ENCODE measurements around the gene SLC4A4. TPM values are rescaled to one million over a fixed set of nuclear protein-coding genes. Genes with fewer than 3 reads are reported as not detected.

Gene SLC4A4
- total and polyA plus RNA-seq, 5 donors from 2014 or later, result not detected

DNA sequence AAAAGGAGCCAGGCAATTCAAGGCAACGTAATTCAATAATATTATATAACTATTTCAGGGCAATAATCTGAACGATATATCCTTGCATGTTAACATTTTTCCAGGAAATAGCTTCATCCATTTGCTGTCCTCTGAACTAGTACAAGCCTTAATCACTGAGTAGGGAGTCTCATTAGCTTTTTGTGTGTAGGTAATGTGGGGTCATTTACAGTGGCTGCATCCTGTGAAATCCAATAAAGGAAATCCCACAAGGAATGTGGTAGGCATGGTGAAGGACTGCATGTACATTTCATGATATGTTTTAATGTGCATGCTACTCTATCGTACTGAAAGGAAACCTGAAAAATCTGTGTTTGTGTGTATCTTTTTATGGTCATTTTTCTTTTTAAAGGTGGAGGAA is 103.5 kb downstream of the SLC4A4 start:
- DNase-seq (no peak), ATAC-seq (ENCODE audit: low read depth in 2 of 2) (no peak)
- Histone ChIP-seq H3K4me1 (ENCODE audit: control insufficient read depth, insufficient read depth, low read length, poor library complexity, severe bottlenecking) (no peaks in the 10 kb centered on the region), H3K27ac (ENCODE audit: insufficient read depth, low read length, poor library complexity, severe bottlenecking) (no peak overlapping the region), H3K4me3 (ENCODE audit: low read depth, low read length) (no peak overlapping the region), H3K36me3 (ENCODE audit: control insufficient read depth, insufficient read depth, low read length) (no peaks in the 10 kb centered on the region), H3K27me3 (ENCODE audit: control insufficient read depth, insufficient read depth, low read length) (no peaks in the 10 kb centered on the region), H3K9me3 (ENCODE audit: control insufficient read depth in 2 of 2, low read length in 2 of 2) (no peaks in the 10 kb centered on the region)
- H3K36me3 Mint-ChIP-seq, result no peaks in the 10 kb centered on the region
- H3K27me3 Mint-ChIP-seq, result peaks cover 5% of the 10 kb centered on the region
- peaks cover 0 to 2% (median 0%) of the 10 kb centered on the region in 7 donors for H3K9me3 Mint-ChIP-seq
- H3K4me3 Mint-ChIP-seq, result no peak overlapping the region
- H3K27ac Mint-ChIP-seq, result no peak overlapping the region
- no peaks in the 10 kb centered on the region for H3K4me1 Mint-ChIP-seq

DNA sequence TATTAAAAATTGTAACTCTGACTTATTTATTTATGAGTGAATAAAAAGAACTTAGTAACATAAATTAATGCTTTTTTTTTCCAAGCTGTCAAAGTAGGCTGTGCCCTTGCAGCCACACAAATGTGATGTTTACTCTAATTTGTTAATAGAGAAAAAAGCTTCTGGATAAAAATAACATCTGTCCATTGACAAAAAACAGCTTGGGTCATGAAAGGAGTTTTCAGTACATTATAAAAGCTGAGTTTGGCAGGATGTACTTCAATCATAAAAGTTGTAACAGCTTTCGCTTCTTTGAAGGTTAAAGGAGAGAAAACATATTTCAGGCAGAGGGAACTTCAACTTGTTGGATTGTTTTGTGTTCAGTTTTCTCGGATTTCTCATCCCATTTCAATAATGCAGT is 105.6 kb downstream of the SLC4A4 start:
- Mint-ChIP-seq H3K4me1 (no peaks in the 10 kb centered on the region), H3K4me3 (no peak overlapping the region)

DNA sequence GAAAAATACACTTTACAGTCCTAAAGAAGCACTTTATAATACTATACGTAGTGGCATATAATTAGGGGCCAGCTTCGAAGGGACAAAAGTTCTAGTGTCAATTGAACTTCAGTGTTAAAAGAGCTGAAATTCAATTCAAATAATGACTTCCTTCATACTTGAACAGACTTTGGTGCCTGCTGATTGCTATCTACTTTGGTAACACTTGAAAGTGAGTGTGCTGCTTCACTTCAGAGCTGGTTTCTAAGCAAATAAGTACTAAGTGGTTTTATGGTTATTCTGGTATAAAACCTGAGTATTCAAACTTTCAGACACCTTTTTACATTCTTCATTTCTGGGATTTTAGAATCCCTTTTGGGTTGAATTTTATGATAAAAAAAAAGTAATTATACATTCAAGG is 107.0 kb downstream of the SLC4A4 start:
- H3K36me3 ChIP-seq (ENCODE audit: control insufficient read depth, insufficient read depth, low read length), result no peaks in the 10 kb centered on the region
- H3K36me3 Mint-ChIP-seq, result no peaks in the 10 kb centered on the region
- ATAC-seq (ENCODE audit: low read depth in 2 of 2), result no peak
- no peaks in the 10 kb centered on the region for H3K4me1 ChIP-seq (ENCODE audit: control insufficient read depth, insufficient read depth, low read length, poor library complexity, severe bottlenecking)
- no peaks in the 10 kb centered on the region for H3K9me3 ChIP-seq (ENCODE audit: control insufficient read depth in 2 of 2, low read length in 2 of 2)
- no peak overlapping the region for H3K4me3 Mint-ChIP-seq
- no peak overlapping the region for H3K27ac Mint-ChIP-seq
- H3K4me1 Mint-ChIP-seq, result no peaks in the 10 kb centered on the region
- H3K27me3 ChIP-seq (ENCODE audit: control insufficient read depth, insufficient read depth, low read length), result no peaks in the 10 kb centered on the region
- H3K4me3 ChIP-seq (ENCODE audit: low read depth, low read length), result no peak overlapping the region
- no peaks in the 10 kb centered on the region for H3K9me3 Mint-ChIP-seq
- DNase-seq, result no peak
- peaks cover 5% of the 10 kb centered on the region for H3K27me3 Mint-ChIP-seq
- H3K27ac ChIP-seq (ENCODE audit: insufficient read depth, low read length, poor library complexity, severe bottlenecking), result no peak overlapping the region

More for the DNA sequence above, 105.6 kb downstream of the SLC4A4 start:
- no peaks in the 10 kb centered on the region for H3K9me3 ChIP-seq (ENCODE audit: control insufficient read depth in 2 of 2, low read length in 2 of 2)
- Mint-ChIP-seq H3K27ac (no peak overlapping the region), H3K27me3 (peaks cover 5% of the 10 kb centered on the region), H3K36me3 (no peaks in the 10 kb centered on the region), H3K9me3 (peaks cover 0 to 2% (median 0%) of the 10 kb centered on the region in 7 donors)
- no peaks in the 10 kb centered on the region for H3K4me1 ChIP-seq (ENCODE audit: control insufficient read depth, insufficient read depth, low read length, poor library complexity, severe bottlenecking)
- ATAC-seq (ENCODE audit: low read depth in 2 of 2) (no peak), DNase-seq (no peak)
- H3K36me3 ChIP-seq (ENCODE audit: control insufficient read depth, insufficient read depth, low read length), result no peaks in the 10 kb centered on the region
- H3K27me3 ChIP-seq (ENCODE audit: control insufficient read depth, insufficient read depth, low read length), result no peaks in the 10 kb centered on the region
- H3K27ac ChIP-seq (ENCODE audit: insufficient read depth, low read length, poor library complexity, severe bottlenecking), result no peak overlapping the region
- H3K4me3 ChIP-seq (ENCODE audit: low read depth, low read length), result no peak overlapping the region

DNA sequence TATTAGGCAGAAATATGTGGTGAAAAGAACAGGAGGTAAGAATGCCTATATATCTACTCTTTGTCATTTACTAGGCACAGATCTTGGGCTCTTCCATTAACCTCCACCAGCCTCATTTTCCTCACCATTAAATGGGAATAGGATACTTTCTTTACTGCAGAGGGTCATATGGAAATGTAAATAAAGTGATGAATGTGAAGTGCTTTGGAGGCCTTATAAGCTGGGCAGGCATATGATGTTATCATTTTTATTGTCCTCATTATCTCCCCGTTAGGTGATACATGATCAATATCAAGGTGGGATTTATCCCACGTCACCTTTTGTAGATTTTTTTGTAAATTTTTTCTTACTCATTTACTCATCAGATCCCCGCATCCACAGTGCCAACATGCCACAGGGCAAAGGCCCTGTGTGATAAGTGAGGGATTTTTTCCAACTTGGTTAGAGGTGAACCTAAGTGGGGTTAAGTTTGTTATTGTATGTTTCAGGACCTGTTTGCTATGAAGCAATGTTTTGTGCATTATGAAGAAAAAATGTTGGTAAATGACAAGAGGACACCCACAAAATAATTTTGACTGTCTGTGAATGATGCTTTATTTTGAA is 107.8 kb downstream of the SLC4A4 start:
- H3K4me1 Mint-ChIP-seq, result no peaks in the 10 kb centered on the region
- H3K4me1 ChIP-seq (ENCODE audit: control insufficient read depth, insufficient read depth, low read length, poor library complexity, severe bottlenecking), result no peaks in the 10 kb centered on the region
- peaks cover 5% of the 10 kb centered on the region for H3K27me3 Mint-ChIP-seq
- no peak overlapping the region for H3K27ac ChIP-seq (ENCODE audit: insufficient read depth, low read length, poor library complexity, severe bottlenecking)
- DNase-seq (no peak), ATAC-seq (ENCODE audit: low read depth in 2 of 2) (no peak)
- H3K4me3 ChIP-seq (ENCODE audit: low read depth, low read length), result no peak overlapping the region
- H3K27me3 ChIP-seq (ENCODE audit: control insufficient read depth, insufficient read depth, low read length), result no peaks in the 10 kb centered on the region
- H3K9me3 ChIP-seq (ENCODE audit: control insufficient read depth in 2 of 2, low read length in 2 of 2), result no peaks in the 10 kb centered on the region
- no peaks in the 10 kb centered on the region for H3K9me3 Mint-ChIP-seq
- H3K27ac Mint-ChIP-seq, result no peak overlapping the region
- H3K36me3 Mint-ChIP-seq, result no peaks in the 10 kb centered on the region
- H3K36me3 ChIP-seq (ENCODE audit: control insufficient read depth, insufficient read depth, low read length), result no peaks in the 10 kb centered on the region
- H3K4me3 Mint-ChIP-seq, result no peak overlapping the region

DNA sequence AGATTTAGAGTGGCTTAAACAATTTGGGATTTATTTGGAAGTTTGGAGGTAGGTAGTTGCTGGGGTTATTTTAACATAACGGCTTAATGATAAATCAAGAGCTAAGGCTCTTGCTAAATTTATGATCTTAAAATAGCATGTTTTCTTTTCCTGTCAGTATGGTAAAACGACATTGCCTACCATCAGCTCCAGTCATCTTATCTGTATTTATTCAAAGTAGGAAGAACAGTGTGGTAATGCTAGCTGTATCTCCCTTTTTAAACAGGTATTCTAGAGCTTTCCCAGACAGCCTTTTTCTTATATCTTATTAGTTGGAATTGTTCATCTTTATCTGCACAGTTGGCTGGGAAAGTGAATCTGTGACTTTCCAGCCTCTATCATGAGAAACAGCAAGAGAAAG is 110.2 kb downstream of the SLC4A4 start:
- H3K27me3 ChIP-seq (ENCODE audit: control insufficient read depth, insufficient read depth, low read length), result no peaks in the 10 kb centered on the region
- Mint-ChIP-seq H3K27me3 (peaks cover 2% of the 10 kb centered on the region), H3K36me3 (no peaks in the 10 kb centered on the region), H3K4me1 (no peaks in the 10 kb centered on the region), H3K27ac (no peak overlapping the region), H3K4me3 (no peak overlapping the region), H3K9me3 (no peaks in the 10 kb centered on the region)
- H3K36me3 ChIP-seq (ENCODE audit: control insufficient read depth, insufficient read depth, low read length), result no peaks in the 10 kb centered on the region
- ATAC-seq (ENCODE audit: low read depth in 2 of 2) (no peak), DNase-seq (no peak)
- no peaks in the 10 kb centered on the region for H3K4me1 ChIP-seq (ENCODE audit: control insufficient read depth, insufficient read depth, low read length, poor library complexity, severe bottlenecking)
- H3K9me3 ChIP-seq (ENCODE audit: control insufficient read depth in 2 of 2, low read length in 2 of 2), result no peaks in the 10 kb centered on the region
- H3K4me3 ChIP-seq (ENCODE audit: low read depth, low read length), result no peak overlapping the region
- H3K27ac ChIP-seq (ENCODE audit: insufficient read depth, low read length, poor library complexity, severe bottlenecking), result no peak overlapping the region

DNA sequence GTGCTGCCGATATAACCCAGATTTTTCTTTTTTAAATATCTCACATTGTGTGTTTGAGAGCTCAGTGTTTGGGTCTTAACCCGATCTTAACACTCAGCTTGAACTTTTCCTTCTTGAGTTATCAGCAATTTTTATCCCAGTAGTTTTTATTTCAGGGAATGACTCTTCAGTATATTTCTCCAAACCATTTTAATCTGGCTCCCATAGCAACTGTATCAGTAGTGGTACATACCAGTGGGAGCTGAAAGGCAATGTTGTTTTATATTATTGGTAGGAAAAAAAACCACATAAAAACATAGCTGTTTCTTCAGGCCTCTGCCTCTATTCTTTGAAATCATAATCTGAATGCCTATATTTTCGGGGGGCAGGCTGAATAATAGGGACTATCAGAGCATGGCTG is 111.1 kb downstream of the SLC4A4 start:
- H3K9me3 ChIP-seq (ENCODE audit: control insufficient read depth in 2 of 2, low read length in 2 of 2), result no peaks in the 10 kb centered on the region
- no peak for ATAC-seq (ENCODE audit: low read depth in 2 of 2)
- Mint-ChIP-seq H3K36me3 (no peaks in the 10 kb centered on the region), H3K9me3 (no peaks in the 10 kb centered on the region), H3K4me1 (no peaks in the 10 kb centered on the region), H3K27me3 (no peaks in the 10 kb centered on the region), H3K4me3 (no peak overlapping the region), H3K27ac (no peak overlapping the region)
- H3K4me3 ChIP-seq (ENCODE audit: low read depth, low read length), result no peak overlapping the region
- no peaks in the 10 kb centered on the region for H3K4me1 ChIP-seq (ENCODE audit: control insufficient read depth, insufficient read depth, low read length, poor library complexity, severe bottlenecking)
- H3K27ac ChIP-seq (ENCODE audit: insufficient read depth, low read length, poor library complexity, severe bottlenecking), result no peak overlapping the region
- DNase-seq, result no peak
- no peaks in the 10 kb centered on the region for H3K27me3 ChIP-seq (ENCODE audit: control insufficient read depth, insufficient read depth, low read length)
- H3K36me3 ChIP-seq (ENCODE audit: control insufficient read depth, insufficient read depth, low read length), result no peaks in the 10 kb centered on the region

DNA sequence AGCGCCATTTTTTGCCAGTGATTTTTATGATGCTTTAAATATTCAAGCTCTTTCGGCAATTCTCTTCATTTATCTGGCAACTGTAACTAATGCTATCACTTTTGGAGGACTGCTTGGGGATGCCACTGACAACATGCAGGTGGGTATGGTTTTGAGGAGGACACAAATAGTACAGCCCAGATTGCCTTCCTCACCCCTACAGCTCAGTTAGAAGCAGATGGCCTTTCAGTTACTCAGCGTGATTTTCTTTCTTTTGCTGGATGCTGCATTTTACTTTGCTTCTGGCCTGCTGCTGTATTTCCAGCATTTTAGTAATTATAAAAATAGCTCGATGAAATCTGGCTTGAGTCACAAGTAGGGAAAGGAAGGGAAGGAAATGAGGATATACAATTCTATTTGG is 114.7 kb downstream of the SLC4A4 start:
- Mint-ChIP-seq H3K27ac (no peak overlapping the region), H3K4me1 (no peaks in the 10 kb centered on the region), H3K4me3 (no peak overlapping the region), H3K9me3 (no peaks in the 10 kb centered on the region), H3K36me3 (no peaks in the 10 kb centered on the region), H3K27me3 (no peaks in the 10 kb centered on the region)
- Histone ChIP-seq H3K4me1 (ENCODE audit: control insufficient read depth, insufficient read depth, low read length, poor library complexity, severe bottlenecking) (no peaks in the 10 kb centered on the region), H3K36me3 (ENCODE audit: control insufficient read depth, insufficient read depth, low read length) (no peaks in the 10 kb centered on the region), H3K9me3 (ENCODE audit: control insufficient read depth in 2 of 2, low read length in 2 of 2) (no peaks in the 10 kb centered on the region), H3K27me3 (ENCODE audit: control insufficient read depth, insufficient read depth, low read length) (no peaks in the 10 kb centered on the region), H3K4me3 (ENCODE audit: low read depth, low read length) (no peak overlapping the region), H3K27ac (ENCODE audit: insufficient read depth, low read length, poor library complexity, severe bottlenecking) (no peak overlapping the region)
- DNase-seq (no peak), ATAC-seq (ENCODE audit: low read depth in 2 of 2) (no peak)

DNA sequence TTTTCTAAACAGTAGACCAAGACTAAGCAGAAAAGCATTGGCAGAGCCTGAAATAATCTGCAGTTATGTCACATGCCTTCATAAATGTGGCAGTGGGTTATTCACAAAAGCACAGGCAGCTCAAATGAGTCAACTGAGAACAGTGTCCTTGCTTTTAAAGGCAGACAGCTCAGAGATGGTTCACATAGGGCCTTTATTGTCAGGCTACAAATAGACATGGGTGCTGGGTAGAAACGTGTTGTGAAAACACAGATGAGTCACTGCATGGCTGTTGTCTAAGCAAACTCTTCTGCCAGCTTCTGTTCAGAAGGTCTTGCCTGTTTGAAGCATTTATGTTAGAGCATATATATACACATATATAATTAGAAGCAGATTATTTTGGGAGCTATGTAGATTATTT is 118.0 kb downstream of the SLC4A4 start:
- Mint-ChIP-seq H3K27ac (no peak overlapping the region), H3K9me3 (no peaks in the 10 kb centered on the region), H3K4me3 (no peak overlapping the region), H3K27me3 (no peaks in the 10 kb centered on the region), H3K4me1 (no peaks in the 10 kb centered on the region), H3K36me3 (no peaks in the 10 kb centered on the region)
- Histone ChIP-seq H3K27me3 (ENCODE audit: control insufficient read depth, insufficient read depth, low read length) (no peaks in the 10 kb centered on the region), H3K36me3 (ENCODE audit: control insufficient read depth, insufficient read depth, low read length) (no peaks in the 10 kb centered on the region), H3K27ac (ENCODE audit: insufficient read depth, low read length, poor library complexity, severe bottlenecking) (no peak overlapping the region), H3K9me3 (ENCODE audit: control insufficient read depth in 2 of 2, low read length in 2 of 2) (no peaks in the 10 kb centered on the region), H3K4me3 (ENCODE audit: low read depth, low read length) (no peak overlapping the region), H3K4me1 (ENCODE audit: control insufficient read depth, insufficient read depth, low read length, poor library complexity, severe bottlenecking) (no peaks in the 10 kb centered on the region)
- no peak for DNase-seq
- no peak for ATAC-seq (ENCODE audit: low read depth in 2 of 2)
